Activated naive CD8-positive, alpha-beta T cell treated with anti-CD3 and anti-CD28 coated beads for 36 hours (primary cell): ENCODE data around the gene HNRNPD. TPM values are rescaled to one million over a fixed set of nuclear protein-coding genes. Genes with fewer than 3 reads are reported as not detected.
"Not testable (repeated sequence)": the region's sequence is repeated elsewhere in the genome, so short reads cannot be mapped to it uniquely, and the experiment has no call there.

Experiments used
- DNase-seq: peaks from one replicate; pipeline ENCODE4 v3.0.0; 2021
- H3K27ac Mint-ChIP-seq: one replicate; pipeline ENCODE4 v1.8.0; 2022; ENCODE audit warnings: mild to moderate bottlenecking, moderate library complexity, mixed read lengths
- H3K27me3 Mint-ChIP-seq: one replicate; pipeline ENCODE4 v1.8.0; 2022; ENCODE audit warnings: mild to moderate bottlenecking, mixed read lengths
- H3K36me3 Mint-ChIP-seq: one replicate; pipeline ENCODE4 v1.8.0; 2021; ENCODE audit warnings: mild to moderate bottlenecking, mixed read lengths
- H3K4me1 Mint-ChIP-seq: one replicate; pipeline ENCODE4 v1.8.0; 2021; ENCODE audit warnings: mixed read lengths
- H3K4me3 Mint-ChIP-seq: one replicate; pipeline ENCODE4 v1.8.0; 2022; ENCODE audit warnings: mild to moderate bottlenecking, moderate library complexity, mixed read lengths
- H3K9me3 Mint-ChIP-seq: one replicate; pipeline ENCODE4 v1.8.0; 2022; ENCODE audit warnings: mixed read lengths
- total RNA-seq, 2 experiments: library from RNA; stranded (reverse); gene quantifications; one replicate each; pipeline ENCODE4 v1.2.3, GENCODE V29; 2021

The HNRNPD gene
- total RNA-seq, 2 experiments from 2014 or later = 495 to 535 TPM

DNA sequence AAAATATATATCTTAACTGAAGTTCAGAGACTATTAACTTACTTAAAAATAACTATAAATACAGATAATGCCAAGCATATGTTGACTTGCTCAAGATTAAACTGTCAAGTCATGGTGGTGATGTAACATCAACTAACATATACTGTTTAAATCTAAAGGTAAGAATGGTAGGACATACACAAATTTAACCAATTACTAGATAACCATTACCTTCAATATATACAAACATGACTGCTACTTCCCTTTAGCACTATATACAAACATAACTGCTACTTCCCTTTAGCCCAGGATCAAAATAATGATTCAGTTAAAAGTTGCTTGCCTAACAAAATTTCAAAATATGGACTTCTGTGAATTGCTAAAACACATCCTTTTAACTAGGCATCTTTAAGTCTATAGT, 14.9 kb downstream of the HNRNPD start:
- Mint-ChIP-seq H3K36me3 (peaks cover 46% of the 10 kb centered on the region), H3K9me3 (no peaks in the 10 kb centered on the region), H3K27ac (peak overlapping the region; percentile 66), H3K4me1 (peaks cover 69% of the 10 kb centered on the region), H3K4me3 (no peak overlapping the region), H3K27me3 (no peaks in the 10 kb centered on the region)
- DNase-seq = no peak

DNA sequence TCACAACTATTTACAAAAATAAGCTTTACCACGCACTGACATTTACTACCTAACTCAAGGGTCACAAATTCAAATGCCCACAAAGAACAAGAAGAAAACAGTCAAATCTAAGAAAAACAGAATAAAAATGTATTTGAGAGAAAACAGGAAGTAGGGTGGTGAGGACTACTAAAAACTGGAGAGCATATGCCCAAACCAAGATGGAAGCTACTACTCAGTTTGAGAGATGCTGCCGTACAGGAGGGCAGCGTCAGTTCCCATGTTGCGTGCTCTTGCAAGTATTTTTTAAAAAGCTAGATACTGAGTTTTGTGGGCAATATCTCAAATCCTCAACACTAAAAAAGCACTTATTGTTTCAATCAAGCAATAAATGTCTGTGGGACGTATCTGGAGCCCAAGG, 16.2 kb downstream of the HNRNPD start:
- Mint-ChIP-seq H3K36me3 (peaks cover 52% of the 10 kb centered on the region), H3K27me3 (no peaks in the 10 kb centered on the region), H3K27ac (peak overlapping the region; percentile 75), H3K4me1 (peaks cover 70% of the 10 kb centered on the region), H3K4me3 (no peak overlapping the region), H3K9me3 (no peaks in the 10 kb centered on the region)
- no peak for DNase-seq

DNA sequence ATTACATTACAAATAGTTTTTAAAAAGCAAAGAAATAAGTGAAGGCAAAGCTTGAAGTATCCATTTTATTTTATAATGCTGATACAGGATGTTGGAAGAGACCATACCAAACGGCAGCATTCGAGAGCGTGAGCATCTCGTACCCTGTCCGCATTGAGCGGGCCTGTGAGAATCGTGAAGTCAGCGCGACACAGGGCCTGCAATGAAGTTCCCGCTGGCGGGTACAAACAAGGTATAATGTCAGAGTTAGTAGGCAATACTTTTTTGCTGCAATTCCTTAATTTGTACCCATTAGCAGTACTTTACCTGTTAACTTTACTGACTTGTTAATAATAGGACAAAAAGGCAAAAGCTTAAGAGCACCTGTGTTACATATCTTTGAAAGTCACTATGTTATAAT, 19.0 kb downstream of the HNRNPD start:
- Mint-ChIP-seq H3K4me3 (no peak overlapping the region), H3K4me1 (peaks cover 62% of the 10 kb centered on the region), H3K36me3 (peaks cover 58% of the 10 kb centered on the region), H3K27me3 (no peaks in the 10 kb centered on the region), H3K27ac (no peak overlapping the region), H3K9me3 (no peaks in the 10 kb centered on the region)
- no peak for DNase-seq

- Mint-ChIP-seq H3K4me1 (peaks cover 51% of the 10 kb centered on the region), H3K4me3 (no peak overlapping the region), H3K27ac (peak overlapping the region; percentile 77), H3K36me3 (peaks cover 52% of the 10 kb centered on the region), H3K9me3 (no peaks in the 10 kb centered on the region), H3K27me3 (no peaks in the 10 kb centered on the region)
- DNase-seq = no peak
These were observed 20.9 kb downstream of the HNRNPD start for GRCh38 chr4:82352825-82353366.

- Mint-ChIP-seq H3K4me3 (no peak overlapping the region), H3K4me1 (peaks cover 45% of the 10 kb centered on the region), H3K36me3 (peaks cover 47% of the 10 kb centered on the region), H3K9me3 (no peaks in the 10 kb centered on the region), H3K27me3 (no peaks in the 10 kb centered on the region), H3K27ac (peak overlapping the region; percentile 77)
- no peak for DNase-seq
These were observed 21.5 kb downstream of the HNRNPD start for GRCh38 chr4:82352118-82352824.

GRCh38 chr4:82346126-82346525, 27.7 kb downstream of the HNRNPD start:
- Mint-ChIP-seq H3K4me3 (no peak overlapping the region), H3K27me3 (no peaks in the 10 kb centered on the region), H3K4me1 (peaks cover 11% of the 10 kb centered on the region), H3K36me3 (peaks cover 31% of the 10 kb centered on the region), H3K9me3 (no peaks in the 10 kb centered on the region), H3K27ac (no peak overlapping the region)
- DNase-seq = no peak

DNA sequence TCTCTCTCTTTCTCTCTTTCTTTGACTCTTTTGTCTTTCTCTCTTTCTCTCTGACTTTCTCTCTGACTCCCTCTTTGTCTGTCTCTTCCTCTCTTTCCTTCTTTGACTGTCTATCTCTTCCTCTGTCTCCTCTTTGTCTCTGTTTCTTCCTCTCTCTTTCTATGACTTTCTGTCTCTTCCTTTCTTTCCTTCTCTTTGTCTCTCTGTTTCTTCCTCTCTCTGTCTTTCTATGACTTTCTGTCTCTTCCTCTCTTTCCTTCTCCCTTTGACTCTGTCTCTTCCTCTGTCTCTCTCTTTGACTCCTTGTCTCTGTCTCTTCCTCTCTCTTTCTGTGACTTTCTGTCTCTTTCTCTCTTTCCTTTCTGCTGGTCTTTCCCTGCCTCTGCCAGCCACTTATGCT, 38.7 kb downstream of the HNRNPD start:
- Mint-ChIP-seq H3K27me3 (no peaks in the 10 kb centered on the region), H3K4me3 (no peak overlapping the region), H3K4me1 (no peaks in the 10 kb centered on the region), H3K9me3 (peaks cover 2% of the 10 kb centered on the region), H3K36me3 (peaks cover 7% of the 10 kb centered on the region), H3K27ac (no peak overlapping the region)
- no peak for DNase-seq

GRCh38 chr4:82333641-82334040, 40.1 kb downstream of the HNRNPD start:
- not testable (repeated sequence) for H3K9me3 Mint-ChIP-seq, H3K36me3 Mint-ChIP-seq, H3K4me3 Mint-ChIP-seq, DNase-seq, H3K4me1 Mint-ChIP-seq, H3K27me3 Mint-ChIP-seq, H3K27ac Mint-ChIP-seq

DNA sequence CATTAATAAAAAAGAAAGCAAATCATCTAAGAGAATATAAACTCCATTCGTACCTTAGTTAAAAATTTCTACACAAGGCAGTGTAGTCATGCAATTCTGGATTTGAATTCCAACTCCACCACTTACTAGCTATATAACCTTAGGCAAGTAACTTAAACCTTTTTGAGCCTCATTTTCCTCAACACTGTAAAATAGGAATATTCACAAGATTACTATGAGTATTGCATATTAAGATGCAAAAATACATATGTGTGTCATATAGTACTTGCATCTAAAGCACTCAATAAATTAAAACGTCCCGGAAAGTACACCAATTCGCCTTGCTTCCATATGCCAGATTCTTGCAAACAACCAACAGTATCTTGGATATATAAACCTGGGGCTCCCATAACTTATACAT, 42.0 kb downstream of the HNRNPD start:
- H3K4me3 Mint-ChIP-seq = no peak overlapping the region
- peaks cover 2% of the 10 kb centered on the region for H3K9me3 Mint-ChIP-seq
- no peaks in the 10 kb centered on the region for H3K36me3 Mint-ChIP-seq
- H3K4me1 Mint-ChIP-seq = peaks cover 5% of the 10 kb centered on the region
- no peaks in the 10 kb centered on the region for H3K27me3 Mint-ChIP-seq
- DNase-seq = no peak
- no peak overlapping the region for H3K27ac Mint-ChIP-seq

DNA sequence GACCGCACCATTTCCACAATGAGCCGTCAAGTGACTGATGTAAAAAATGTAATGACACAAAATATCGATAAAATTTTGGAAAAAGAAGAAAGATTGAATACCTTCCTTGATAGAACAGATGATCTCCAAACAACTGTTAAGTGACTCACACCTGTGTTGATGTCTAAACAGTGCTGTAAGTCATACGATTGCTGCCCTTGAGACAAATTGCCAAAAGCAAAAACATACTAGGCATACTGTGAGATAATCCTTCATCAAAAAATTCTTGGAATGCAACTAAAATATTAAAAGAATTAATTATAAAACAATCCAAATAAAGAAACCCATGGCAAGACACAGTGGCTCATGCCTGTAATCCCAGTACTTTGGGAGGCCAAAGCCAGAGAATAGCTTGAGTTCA, 53.4 kb downstream of the HNRNPD start:
- no peak overlapping the region for H3K27ac Mint-ChIP-seq
- H3K27me3 Mint-ChIP-seq = no peaks in the 10 kb centered on the region
- H3K36me3 Mint-ChIP-seq = peaks cover 3% of the 10 kb centered on the region
- H3K4me3 Mint-ChIP-seq = no peak overlapping the region
- H3K4me1 Mint-ChIP-seq = no peaks in the 10 kb centered on the region
- H3K9me3 Mint-ChIP-seq = peaks cover 11% of the 10 kb centered on the region
- no peak for DNase-seq

- H3K27ac Mint-ChIP-seq, H3K27me3 Mint-ChIP-seq, H3K4me1 Mint-ChIP-seq, H3K4me3 Mint-ChIP-seq, H3K36me3 Mint-ChIP-seq, DNase-seq, H3K9me3 Mint-ChIP-seq: not testable (repeated sequence)
These were observed 70.7 kb downstream of the HNRNPD start for GRCh38 chr4:82303063-82303462.

Other genes starting within 250 kb of the HNRNPD start
- gene HNRNPDL, start 56.5 kb upstream of the HNRNPD start, total RNA-seq = 100 to 1,000 TPM; 430 to 465 TPM
- 10 to 100 TPM; 71.4 to 73.1 TPM for gene ENOPH1, start 56.6 kb upstream of the HNRNPD start, total RNA-seq
- gene TMEM150C, start 188.0 kb upstream of the HNRNPD start, total RNA-seq = not detected